Activated CD4-positive, alpha-beta T cell treated with anti-CD3 and anti-CD28 coated beads, Interleukin-2, amount 50 U/mL, for 24 hours (primary cell): ENCODE results near the gene PLEKHH1.

Experiments used
- DNase-seq, 2 donors: peaks; one replicate each; pipeline ENCODE4 v3.0.0-alpha.2; 2020; ENCODE audit warnings: low read depth in 1 of 2, low spot score in 1 of 2

The PLEKHH1 gene

GRCh38 chr14:67562025-67562775 is 29.1 kb downstream of the PLEKHH1 start:
- DNase-seq = no peak

GRCh38 chr14:67562776-67563150 is 29.7 kb downstream of the PLEKHH1 start:
- DNase-seq = no peak

- no peak for DNase-seq
Measured at GRCh38 chr14:67564236-67564635, 31.1 kb downstream of the PLEKHH1 start.

GRCh38 chr14:67566908-67567307 is 33.8 kb downstream of the PLEKHH1 start:
- no peak for DNase-seq

GRCh38 chr14:67567654-67568053 is 34.6 kb downstream of the PLEKHH1 start:
- DNase-seq = no peak

GRCh38 chr14:67569011-67569650 is 36.0 kb downstream of the PLEKHH1 start:
- no peak for DNase-seq

GRCh38 chr14:67569651-67570290 is 36.7 kb downstream of the PLEKHH1 start:
- DNase-seq = no peak

- DNase-seq = no peak
Measured at GRCh38 chr14:67570453-67570852, 37.4 kb downstream of the PLEKHH1 start.

GRCh38 chr14:67571275-67571990 is 38.3 kb downstream of the PLEKHH1 start:
- peak; percentile 47 to 57 for DNase-seq

GRCh38 chr14:67571991-67572323 is 38.9 kb downstream of the PLEKHH1 start:
- no peak for DNase-seq

- DNase-seq = no peak
Measured at GRCh38 chr14:67572608-67573007, 39.5 kb downstream of the PLEKHH1 start.

- DNase-seq = no peak
Measured at GRCh38 chr14:67573228-67574010, 40.3 kb downstream of the PLEKHH1 start.

GRCh38 chr14:67574156-67574555 is 41.1 kb downstream of the PLEKHH1 start:
- DNase-seq = no peak

- DNase-seq = no peak
Measured at GRCh38 chr14:67574806-67575205, 41.7 kb downstream of the PLEKHH1 start.

GRCh38 chr14:67575684-67576083 is 42.6 kb downstream of the PLEKHH1 start:
- DNase-seq = no peak

- DNase-seq = no peak
Measured at GRCh38 chr14:67576216-67576955, 43.3 kb downstream of the PLEKHH1 start.

- no peak for DNase-seq
Measured at GRCh38 chr14:67577181-67577808, 44.2 kb downstream of the PLEKHH1 start.

- no peak for DNase-seq
Measured at GRCh38 chr14:67577909-67578749, 45.0 kb downstream of the PLEKHH1 start.

- no peak for DNase-seq
Measured at GRCh38 chr14:67579040-67579439, 46.0 kb downstream of the PLEKHH1 start.
